ENCODE measurements around the gene WDR6. TPM values are rescaled to one million over a fixed set of nuclear protein-coding genes. Genes with fewer than 3 reads are reported as not detected.

Gene WDR6
- total and polyA plus RNA-seq, 9 of the 15 experiments (the other 6 are each of a cell fraction or from before 2014, with no cell fraction given) = 8.9 to 90.6 (median 44.7) TPM

DNA sequence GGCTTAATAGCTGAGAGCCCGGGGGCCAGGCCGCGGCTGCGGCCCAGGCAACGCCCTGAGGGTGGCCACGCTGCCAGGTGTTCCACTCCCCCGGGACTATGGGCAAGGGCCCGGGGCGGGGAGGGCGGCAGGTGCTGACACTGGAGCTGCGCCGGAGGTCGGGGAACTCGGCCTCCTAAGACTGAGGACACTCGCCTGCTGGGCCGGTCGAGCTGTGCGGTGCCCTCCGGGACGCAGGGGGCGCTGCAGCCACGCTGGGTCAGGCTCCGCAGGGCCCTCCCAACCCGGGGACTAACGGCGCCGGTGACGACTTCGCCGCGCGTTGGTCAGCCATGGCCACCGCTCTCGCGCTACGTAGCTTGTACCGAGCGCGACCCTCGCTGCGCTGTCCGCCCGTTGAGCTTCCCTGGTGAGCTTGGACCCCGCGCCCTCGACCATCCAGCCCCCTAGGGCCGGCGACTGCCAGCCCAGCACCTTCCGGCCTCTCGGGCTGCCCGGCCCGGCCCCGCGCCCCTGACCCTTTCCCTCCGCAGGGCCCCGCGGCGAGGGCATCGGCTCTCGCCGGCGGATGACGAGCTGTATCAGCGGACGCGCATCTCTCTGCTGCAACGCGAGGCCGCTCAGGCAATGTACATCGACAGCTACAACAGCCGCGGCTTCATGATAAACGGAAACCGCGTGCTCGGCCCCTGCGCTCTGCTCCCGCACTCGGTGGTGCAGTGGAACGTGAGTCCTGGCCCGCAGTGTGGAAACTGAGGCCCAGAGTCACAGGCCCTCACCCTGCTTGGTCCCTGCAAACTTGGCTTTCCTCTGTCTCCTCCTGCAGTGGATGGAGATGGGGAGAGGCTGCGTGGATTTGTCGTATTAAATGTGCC, 14.9 kb downstream of the WDR6 start, which contains the start of gene NDUFAF3 (continued):
- TF ChIP-seq, protein P1, sequence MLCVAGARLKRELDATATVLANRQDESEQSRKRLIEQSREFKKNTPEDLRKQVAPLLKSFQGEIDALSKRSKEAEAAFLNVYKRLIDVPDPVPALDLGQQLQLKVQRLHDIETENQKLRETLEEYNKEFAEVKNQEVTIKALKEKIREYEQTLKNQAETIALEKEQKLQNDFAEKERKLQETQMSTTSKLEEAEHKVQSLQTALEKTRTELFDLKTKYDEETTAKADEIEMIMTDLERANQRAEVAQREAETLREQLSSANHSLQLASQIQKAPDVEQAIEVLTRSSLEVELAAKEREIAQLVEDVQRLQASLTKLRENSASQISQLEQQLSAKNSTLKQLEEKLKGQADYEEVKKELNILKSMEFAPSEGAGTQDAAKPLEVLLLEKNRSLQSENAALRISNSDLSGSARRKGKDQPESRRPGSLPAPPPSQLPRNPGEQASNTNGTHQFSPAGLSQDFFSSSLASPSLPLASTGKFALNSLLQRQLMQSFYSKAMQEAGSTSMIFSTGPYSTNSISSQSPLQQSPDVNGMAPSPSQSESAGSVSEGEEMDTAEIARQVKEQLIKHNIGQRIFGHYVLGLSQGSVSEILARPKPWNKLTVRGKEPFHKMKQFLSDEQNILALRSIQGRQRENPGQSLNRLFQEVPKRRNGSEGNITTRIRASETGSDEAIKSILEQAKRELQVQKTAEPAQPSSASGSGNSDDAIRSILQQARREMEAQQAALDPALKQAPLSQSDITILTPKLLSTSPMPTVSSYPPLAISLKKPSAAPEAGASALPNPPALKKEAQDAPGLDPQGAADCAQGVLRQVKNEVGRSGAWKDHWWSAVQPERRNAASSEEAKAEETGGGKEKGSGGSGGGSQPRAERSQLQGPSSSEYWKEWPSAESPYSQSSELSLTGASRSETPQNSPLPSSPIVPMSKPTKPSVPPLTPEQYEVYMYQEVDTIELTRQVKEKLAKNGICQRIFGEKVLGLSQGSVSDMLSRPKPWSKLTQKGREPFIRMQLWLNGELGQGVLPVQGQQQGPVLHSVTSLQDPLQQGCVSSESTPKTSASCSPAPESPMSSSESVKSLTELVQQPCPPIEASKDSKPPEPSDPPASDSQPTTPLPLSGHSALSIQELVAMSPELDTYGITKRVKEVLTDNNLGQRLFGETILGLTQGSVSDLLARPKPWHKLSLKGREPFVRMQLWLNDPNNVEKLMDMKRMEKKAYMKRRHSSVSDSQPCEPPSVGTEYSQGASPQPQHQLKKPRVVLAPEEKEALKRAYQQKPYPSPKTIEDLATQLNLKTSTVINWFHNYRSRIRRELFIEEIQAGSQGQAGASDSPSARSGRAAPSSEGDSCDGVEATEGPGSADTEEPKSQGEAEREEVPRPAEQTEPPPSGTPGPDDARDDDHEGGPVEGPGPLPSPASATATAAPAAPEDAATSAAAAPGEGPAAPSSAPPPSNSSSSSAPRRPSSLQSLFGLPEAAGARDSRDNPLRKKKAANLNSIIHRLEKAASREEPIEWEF (CRISPR knock-in tag; IDR thresholded peaks at IDR 0.05) = no peak
- TF ChIP-seq HDAC2 (IDR thresholded peaks at IDR 0.05) (no peak), SLC30A9 (CRISPR knock-in tag; IDR thresholded peaks at IDR 0.05) (no peak), ETV1 (tag; conservative IDR thresholded peaks at IDR 0.05; ENCODE audit: low read depth) (no peak), HDAC8 (tag; IDR thresholded peaks at IDR 0.05) (no peak), GATAD2B (IDR thresholded peaks at IDR 0.05; ENCODE audit: borderline replicate concordance) (0 out of 2 replicates have a peak, but pooled peaks have one; percentile 49)
- TF ChIP-seq, protein P2, sequence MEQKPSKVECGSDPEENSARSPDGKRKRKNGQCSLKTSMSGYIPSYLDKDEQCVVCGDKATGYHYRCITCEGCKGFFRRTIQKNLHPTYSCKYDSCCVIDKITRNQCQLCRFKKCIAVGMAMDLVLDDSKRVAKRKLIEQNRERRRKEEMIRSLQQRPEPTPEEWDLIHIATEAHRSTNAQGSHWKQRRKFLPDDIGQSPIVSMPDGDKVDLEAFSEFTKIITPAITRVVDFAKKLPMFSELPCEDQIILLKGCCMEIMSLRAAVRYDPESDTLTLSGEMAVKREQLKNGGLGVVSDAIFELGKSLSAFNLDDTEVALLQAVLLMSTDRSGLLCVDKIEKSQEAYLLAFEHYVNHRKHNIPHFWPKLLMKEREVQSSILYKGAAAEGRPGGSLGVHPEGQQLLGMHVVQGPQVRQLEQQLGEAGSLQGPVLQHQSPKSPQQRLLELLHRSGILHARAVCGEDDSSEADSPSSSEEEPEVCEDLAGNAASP (IDR thresholded peaks at IDR 0.05) = no peak
- TF ChIP-seq, protein P3, sequence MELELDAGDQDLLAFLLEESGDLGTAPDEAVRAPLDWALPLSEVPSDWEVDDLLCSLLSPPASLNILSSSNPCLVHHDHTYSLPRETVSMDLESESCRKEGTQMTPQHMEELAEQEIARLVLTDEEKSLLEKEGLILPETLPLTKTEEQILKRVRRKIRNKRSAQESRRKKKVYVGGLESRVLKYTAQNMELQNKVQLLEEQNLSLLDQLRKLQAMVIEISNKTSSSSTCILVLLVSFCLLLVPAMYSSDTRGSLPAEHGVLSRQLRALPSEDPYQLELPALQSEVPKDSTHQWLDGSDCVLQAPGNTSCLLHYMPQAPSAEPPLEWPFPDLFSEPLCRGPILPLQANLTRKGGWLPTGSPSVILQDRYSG (tag; conservative IDR thresholded peaks at IDR 0.05; ENCODE audit: low read depth) = no peak
- TF ChIP-seq, protein P4, sequence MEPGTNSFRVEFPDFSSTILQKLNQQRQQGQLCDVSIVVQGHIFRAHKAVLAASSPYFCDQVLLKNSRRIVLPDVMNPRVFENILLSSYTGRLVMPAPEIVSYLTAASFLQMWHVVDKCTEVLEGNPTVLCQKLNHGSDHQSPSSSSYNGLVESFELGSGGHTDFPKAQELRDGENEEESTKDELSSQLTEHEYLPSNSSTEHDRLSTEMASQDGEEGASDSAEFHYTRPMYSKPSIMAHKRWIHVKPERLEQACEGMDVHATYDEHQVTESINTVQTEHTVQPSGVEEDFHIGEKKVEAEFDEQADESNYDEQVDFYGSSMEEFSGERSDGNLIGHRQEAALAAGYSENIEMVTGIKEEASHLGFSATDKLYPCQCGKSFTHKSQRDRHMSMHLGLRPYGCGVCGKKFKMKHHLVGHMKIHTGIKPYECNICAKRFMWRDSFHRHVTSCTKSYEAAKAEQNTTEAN (CRISPR knock-in tag; IDR thresholded peaks at IDR 0.05) = peak; percentile 76; the same call in 1 of the 2 replicates
- TF ChIP-seq, protein P5, sequence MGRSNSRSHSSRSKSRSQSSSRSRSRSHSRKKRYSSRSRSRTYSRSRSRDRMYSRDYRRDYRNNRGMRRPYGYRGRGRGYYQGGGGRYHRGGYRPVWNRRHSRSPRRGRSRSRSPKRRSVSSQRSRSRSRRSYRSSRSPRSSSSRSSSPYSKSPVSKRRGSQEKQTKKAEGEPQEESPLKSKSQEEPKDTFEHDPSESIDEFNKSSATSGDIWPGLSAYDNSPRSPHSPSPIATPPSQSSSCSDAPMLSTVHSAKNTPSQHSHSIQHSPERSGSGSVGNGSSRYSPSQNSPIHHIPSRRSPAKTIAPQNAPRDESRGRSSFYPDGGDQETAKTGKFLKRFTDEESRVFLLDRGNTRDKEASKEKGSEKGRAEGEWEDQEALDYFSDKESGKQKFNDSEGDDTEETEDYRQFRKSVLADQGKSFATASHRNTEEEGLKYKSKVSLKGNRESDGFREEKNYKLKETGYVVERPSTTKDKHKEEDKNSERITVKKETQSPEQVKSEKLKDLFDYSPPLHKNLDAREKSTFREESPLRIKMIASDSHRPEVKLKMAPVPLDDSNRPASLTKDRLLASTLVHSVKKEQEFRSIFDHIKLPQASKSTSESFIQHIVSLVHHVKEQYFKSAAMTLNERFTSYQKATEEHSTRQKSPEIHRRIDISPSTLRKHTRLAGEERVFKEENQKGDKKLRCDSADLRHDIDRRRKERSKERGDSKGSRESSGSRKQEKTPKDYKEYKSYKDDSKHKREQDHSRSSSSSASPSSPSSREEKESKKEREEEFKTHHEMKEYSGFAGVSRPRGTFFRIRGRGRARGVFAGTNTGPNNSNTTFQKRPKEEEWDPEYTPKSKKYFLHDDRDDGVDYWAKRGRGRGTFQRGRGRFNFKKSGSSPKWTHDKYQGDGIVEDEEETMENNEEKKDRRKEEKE (IDR thresholded peaks at IDR 0.05; ENCODE audit: borderline replicate concordance in 1 of 2, control insufficient read depth in 1 of 2, low read depth in 2 of 2, low read length in 1 of 2) = peak in 1 of 2 experiments; percentile 73; a peak in 1 of 4 replicates
